ENCODE results near the gene USP24. TPM values are rescaled to one million over a fixed set of nuclear protein-coding genes. Genes with fewer than 3 reads are reported as not detected.
"Not testable (repeated sequence)": the region's sequence is repeated elsewhere in the genome, so short reads cannot be mapped to it uniquely, and the experiment has no call there.

Gene USP24
- total RNA-seq, 1 donor from 2014 or later = 42.4 TPM

- no peak for DNase-seq (ENCODE audit: low spot score)
Measured at GRCh38 chr1:55118651-55119329, 96.4 kb downstream of the USP24 start.

GRCh38 chr1:55117941-55118340 lies 97.2 kb downstream of the USP24 start:
- no peak for DNase-seq (ENCODE audit: low spot score)

GRCh38 chr1:55109005-55109404 lies 106.2 kb downstream of the USP24 start:
- DNase-seq (ENCODE audit: low spot score) = not testable (repeated sequence)

- no peak for DNase-seq (ENCODE audit: low spot score)
Measured at GRCh38 chr1:55107101-55107500, 108.1 kb downstream of the USP24 start.

GRCh38 chr1:55103891-55104290 lies 111.3 kb downstream of the USP24 start:
- no peak for DNase-seq (ENCODE audit: low spot score)

GRCh38 chr1:55095095-55095494 lies 120.1 kb downstream of the USP24 start:
- DNase-seq (ENCODE audit: low spot score) = no peak

GRCh38 chr1:55092475-55092874 lies 122.7 kb downstream of the USP24 start:
- no peak for DNase-seq (ENCODE audit: low spot score)

- DNase-seq (ENCODE audit: low spot score) = no peak
Measured at GRCh38 chr1:55089683-55090082, 125.5 kb downstream of the USP24 start.

- no peak for DNase-seq (ENCODE audit: low spot score)
Measured at GRCh38 chr1:55088413-55088812, 126.8 kb downstream of the USP24 start.

GRCh38 chr1:55087439-55087838 lies 127.7 kb downstream of the USP24 start:
- DNase-seq (ENCODE audit: low spot score) = no peak

- no peak for DNase-seq (ENCODE audit: low spot score)
Measured at GRCh38 chr1:55084257-55084656, 130.9 kb downstream of the USP24 start.

GRCh38 chr1:55081905-55082296 lies 133.3 kb downstream of the USP24 start:
- no peak for DNase-seq (ENCODE audit: low spot score)

GRCh38 chr1:55081188-55081904 lies 133.8 kb downstream of the USP24 start:
- peak; percentile 46 for DNase-seq (ENCODE audit: low spot score)

GRCh38 chr1:55079651-55080050 lies 135.5 kb downstream of the USP24 start:
- DNase-seq (ENCODE audit: low spot score) = no peak

- no peak for DNase-seq (ENCODE audit: low spot score)
Measured at GRCh38 chr1:55078470-55078869, 136.7 kb downstream of the USP24 start.

GRCh38 chr1:55076356-55076755 lies 138.8 kb downstream of the USP24 start:
- no peak for DNase-seq (ENCODE audit: low spot score)

- no peak for DNase-seq (ENCODE audit: low spot score)
Measured at GRCh38 chr1:55074455-55074854, 140.7 kb downstream of the USP24 start.

GRCh38 chr1:55073187-55073916 lies 141.8 kb downstream of the USP24 start:
- DNase-seq (ENCODE audit: low spot score) = no peak

GRCh38 chr1:55071477-55071876 lies 143.7 kb downstream of the USP24 start:
- DNase-seq (ENCODE audit: low spot score) = peak; percentile 62

GRCh38 chr1:55070293-55071164 lies 144.6 kb downstream of the USP24 start:
- DNase-seq (ENCODE audit: low spot score) = no peak

GRCh38 chr1:55069280-55069679 lies 145.9 kb downstream of the USP24 start:
- DNase-seq (ENCODE audit: low spot score) = no peak

GRCh38 chr1:55068638-55069037 lies 146.5 kb downstream of the USP24 start:
- no peak for DNase-seq (ENCODE audit: low spot score)
